H54 (cell line): ENCODE data around the gene SMO.

ENCODE experiments used
- DNase-seq: peaks from one replicate; pipeline ENCODE4 v3.0.0; 2011; ENCODE audit warnings: low spot score, mixed read lengths; ENCODE audit not compliant: insufficient read length
- FAIRE-seq: peaks from 3 replicates; lab custom pipeline; 2011; peaks lifted over from hg19 to GRCh38; lab: Jason Lieb, UNC
- POLR2A ChIP-seq: IDR thresholded peaks from 2 replicates; pipeline ENCODE4 v1.6.1; 2011; ENCODE audit warnings: low read depth, mild to moderate bottlenecking, low read length

The SMO gene

GRCh38 chr7:129187681-129188371, 607 bp upstream of the SMO start:
- FAIRE-seq (no peak), DNase-seq (no peak)
- no peak for TF ChIP-seq POLR2A

GRCh38 chr7:129188892-129189660, 643 bp downstream of the SMO start:
- no peak for FAIRE-seq
- no peak for DNase-seq
- no peak for TF ChIP-seq POLR2A

GRCh38 chr7:129189661-129190310, 1.4 kb downstream of the SMO start:
- FAIRE-seq (no peak), DNase-seq (no peak)
- TF ChIP-seq POLR2A = no peak

- no peak for DNase-seq
- TF ChIP-seq POLR2A = no peak
- FAIRE-seq = no peak
These were observed 2.8 kb downstream of the SMO start for GRCh38 chr7:129191272-129191671.

GRCh38 chr7:129193892-129194291, 5.5 kb downstream of the SMO start:
- no peak for TF ChIP-seq POLR2A

GRCh38 chr7:129197771-129198170, 9.3 kb downstream of the SMO start:
- DNase-seq (no peak), FAIRE-seq (no peak)
- no peak for TF ChIP-seq POLR2A

More at GRCh38 chr7:129193892-129194291, 5.5 kb downstream of the SMO start:
- FAIRE-seq (no peak), DNase-seq (no peak)

GRCh38 chr7:129199406-129199805, 11.0 kb downstream of the SMO start:
- TF ChIP-seq POLR2A = no peak
- no peak for FAIRE-seq
- DNase-seq = no peak

GRCh38 chr7:129202058-129202777, 13.8 kb downstream of the SMO start:
- FAIRE-seq = no peak
- no peak for TF ChIP-seq POLR2A
- DNase-seq = no peak

GRCh38 chr7:129203050-129203741, 14.8 kb downstream of the SMO start:
- FAIRE-seq (no peak), DNase-seq (no peak)
- no peak for TF ChIP-seq POLR2A

GRCh38 chr7:129205126-129205818, 16.8 kb downstream of the SMO start:
- no peak for TF ChIP-seq POLR2A
- DNase-seq (no peak), FAIRE-seq (no peak)

- TF ChIP-seq POLR2A = no peak
- FAIRE-seq (no peak), DNase-seq (no peak)
These were observed 17.8 kb downstream of the SMO start for GRCh38 chr7:129205987-129206785.

GRCh38 chr7:129208667-129209066, 20.2 kb downstream of the SMO start:
- TF ChIP-seq POLR2A = no peak
- DNase-seq = no peak
- FAIRE-seq = no peak
